Gastroesophageal sphincter (tissue), 4 donors: ENCODE results near the gene PTPRK. TPM values are rescaled to one million over a fixed set of nuclear protein-coding genes. Genes with fewer than 3 reads are reported as not detected.

Experiments used
- ATAC-seq: fragments of 150-250 bp; one replicate; pipeline ENCODE4 v1.9.1; 2016; ENCODE audit warnings: mild to moderate bottlenecking, moderate library complexity
- H3K27ac ChIP-seq, 4 donors: fragments of 200-600 bp; sonication (generic) in 3 of 4; 1 replicate in 3 of 4; 2 replicates in 1 of 4; pipeline ENCODE4 v1.5.1; 2016 to 2019
- H3K27me3 ChIP-seq: fragments of 200-600 bp; sonication (generic); one replicate; pipeline ENCODE4 v1.5.1; 2019
- H3K36me3 ChIP-seq, 2 donors: fragments of 200-600 bp; sonication (generic); one replicate each; pipeline ENCODE4 v1.5.1; 2019; ENCODE audit warnings: control low read depth in 1 of 2
- H3K4me1 ChIP-seq, 3 donors: fragments of 200-600 bp; sonication (generic); 1 replicate in 2 of 3; 2 replicates in 1 of 3; pipeline ENCODE4 v1.5.1; 2016 to 2019; ENCODE audit warnings: control low read depth in 2 of 3
- H3K4me3 ChIP-seq, 2 donors: fragments of 200-600 bp; sonication (generic); one replicate each; pipeline ENCODE4 v1.5.1; 2019; ENCODE audit warnings: mild to moderate bottlenecking in 1 of 2, moderate library complexity in 1 of 2
- H3K9me3 ChIP-seq, 3 donors: fragments of 200-600 bp; sonication (generic); one replicate each; pipeline ENCODE4 v1.5.1; 2017 to 2019; ENCODE audit warnings: control low read depth in 2 of 3
- EP300 ChIP-seq: sonication (generic); formaldehyde crosslinking; IDR thresholded peaks from one replicate; pipeline ENCODE4 v1.6.1; 2017; ENCODE audit warnings: antibody characterized with exemption, mild to moderate bottlenecking
- POLR2A ChIP-seq, 2 donors: fragments of 450-650 bp; IDR thresholded peaks; one replicate each; pipeline ENCODE4 v1.6.1; 2017; ENCODE audit warnings: antibody characterized with exemption in 2 of 2, mild to moderate bottlenecking in 2 of 2, moderate library complexity in 1 of 2
- POLR2AphosphoS5 ChIP-seq: sonication (generic); formaldehyde crosslinking; IDR thresholded peaks from one replicate; pipeline ENCODE4 v1.6.1; 2017; ENCODE audit warnings: antibody characterized with exemption
- WGBS, 2 donors: methylation state at CpG; one replicate each; pipeline ENCODE4 v1.1.5; 2018; ENCODE audit warnings: low coverage in 1 of 2; 5-methylcytosine and 5-hydroxymethylcytosine counted together
- total RNA-seq, 4 donors: library from RNA; depleted of rRNA; stranded (reverse); fragments of >200 nt; gene quantifications; one replicate each; pipeline ENCODE4 v1.1.0, GENCODE V29; 2016
- TF ChIP-seq, protein P1 (sequence below), 4 experiments: fragments of 200-600 bp in 2 of 4; fragments of 450-650 bp in 2 of 4; sonication (generic) in 1 of 4; IDR thresholded peaks; one replicate each; pipeline ENCODE4 v1.5.1; 2017 to 2019; ENCODE audit warnings: antibody characterized with exemption in 4 of 4, mild to moderate bottlenecking in 2 of 4, moderate library complexity in 2 of 4

PTPRK gene
- total RNA-seq, 4 donors from 2014 or later = 42.0 to 47.6 (median 45.8) TPM

DNA sequence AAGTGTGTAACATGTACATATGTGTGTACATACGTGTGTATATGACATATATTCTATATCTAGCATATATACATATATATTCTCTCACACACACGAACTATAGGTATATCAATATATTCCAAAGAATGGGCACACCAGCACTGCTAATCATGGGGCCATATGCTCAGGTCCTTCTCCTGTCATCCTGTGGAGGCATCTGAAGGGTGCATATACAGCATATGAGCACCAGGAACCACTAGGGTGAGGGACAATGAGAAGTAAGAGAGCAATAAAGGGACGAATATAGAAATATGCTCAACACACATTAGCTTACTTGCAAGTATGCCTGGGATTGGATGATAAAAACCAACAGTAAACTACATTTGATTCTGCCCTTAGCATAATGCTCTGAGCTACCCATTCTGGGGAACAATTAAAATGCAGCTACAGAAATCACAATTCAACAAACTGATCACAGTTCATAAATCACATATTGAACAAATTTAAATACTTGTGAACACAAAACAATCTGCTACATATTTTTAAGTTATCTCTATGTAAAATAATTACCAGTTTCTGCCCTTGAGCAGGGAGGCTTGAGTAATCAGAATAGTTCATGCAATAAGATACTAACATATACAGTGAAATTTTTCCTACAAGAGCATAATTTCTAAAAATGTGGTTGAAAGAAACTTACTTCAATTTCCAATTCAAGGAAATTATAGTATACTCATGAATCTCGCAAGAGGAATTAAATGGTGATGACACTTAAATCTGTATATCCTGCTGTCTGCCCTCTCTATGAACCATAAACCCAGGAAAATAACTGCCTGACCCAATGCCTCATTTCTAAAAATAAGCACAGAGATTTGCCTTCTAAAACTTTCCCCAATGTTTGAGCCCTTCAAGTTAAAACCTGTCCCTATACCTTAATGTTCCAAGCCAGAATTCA is 347.4 kb downstream of the PTPRK start:
- no peaks in the 10 kb centered on the region for H3K9me3 ChIP-seq
- WGBS, 2 donors = 50 to 65% methylated on average over 3 to 4 of the region's 4 CpGs
- ATAC-seq = no peak
- TF ChIP-seq, protein P1, sequence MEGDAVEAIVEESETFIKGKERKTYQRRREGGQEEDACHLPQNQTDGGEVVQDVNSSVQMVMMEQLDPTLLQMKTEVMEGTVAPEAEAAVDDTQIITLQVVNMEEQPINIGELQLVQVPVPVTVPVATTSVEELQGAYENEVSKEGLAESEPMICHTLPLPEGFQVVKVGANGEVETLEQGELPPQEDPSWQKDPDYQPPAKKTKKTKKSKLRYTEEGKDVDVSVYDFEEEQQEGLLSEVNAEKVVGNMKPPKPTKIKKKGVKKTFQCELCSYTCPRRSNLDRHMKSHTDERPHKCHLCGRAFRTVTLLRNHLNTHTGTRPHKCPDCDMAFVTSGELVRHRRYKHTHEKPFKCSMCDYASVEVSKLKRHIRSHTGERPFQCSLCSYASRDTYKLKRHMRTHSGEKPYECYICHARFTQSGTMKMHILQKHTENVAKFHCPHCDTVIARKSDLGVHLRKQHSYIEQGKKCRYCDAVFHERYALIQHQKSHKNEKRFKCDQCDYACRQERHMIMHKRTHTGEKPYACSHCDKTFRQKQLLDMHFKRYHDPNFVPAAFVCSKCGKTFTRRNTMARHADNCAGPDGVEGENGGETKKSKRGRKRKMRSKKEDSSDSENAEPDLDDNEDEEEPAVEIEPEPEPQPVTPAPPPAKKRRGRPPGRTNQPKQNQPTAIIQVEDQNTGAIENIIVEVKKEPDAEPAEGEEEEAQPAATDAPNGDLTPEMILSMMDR (IDR thresholded peaks at IDR 0.05) = no peak
- no peak for TF ChIP-seq POLR2A (IDR thresholded peaks at IDR 0.05)
- no peak for TF ChIP-seq POLR2AphosphoS5
- TF ChIP-seq EP300 = no peak
- H3K4me1 ChIP-seq = peaks cover 0 to 43% (median 0%) of the 10 kb centered on the region in 3 donors
- no peaks in the 10 kb centered on the region for H3K27me3 ChIP-seq
- no peak overlapping the region for H3K27ac ChIP-seq
- H3K4me3 ChIP-seq = no peak overlapping the region
- H3K36me3 ChIP-seq = no peaks in the 10 kb centered on the region

- TF ChIP-seq POLR2AphosphoS5 (no peak), EP300 (no peak), POLR2A (IDR thresholded peaks at IDR 0.05) (no peak)
- TF ChIP-seq, protein P1 (IDR thresholded peaks at IDR 0.05) = no peak
Measured at GRCh38 chr6:128172081-128172480, 348.3 kb downstream of the PTPRK start.

DNA sequence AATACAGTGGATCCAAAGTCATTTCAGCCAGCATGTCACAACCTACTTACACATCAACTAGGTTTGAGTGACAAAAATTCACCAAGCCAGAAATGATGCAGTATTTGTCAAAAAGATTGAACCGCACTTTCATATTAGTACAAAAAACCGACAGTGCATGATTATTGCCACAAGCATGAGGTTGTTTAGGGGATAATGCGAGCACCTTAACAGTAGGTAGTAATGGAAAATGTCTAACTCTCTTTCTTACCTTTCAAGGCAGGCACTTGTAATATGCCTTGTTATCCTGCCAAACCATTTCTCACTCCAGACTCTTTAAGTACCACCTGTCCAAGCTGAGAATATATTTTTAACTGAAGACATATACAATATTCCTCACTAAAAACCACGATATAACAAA is 349.2 kb downstream of the PTPRK start:
- Histone ChIP-seq H3K9me3 (no peaks in the 10 kb centered on the region), H3K27me3 (no peaks in the 10 kb centered on the region), H3K4me3 (no peak overlapping the region), H3K27ac (no peak overlapping the region), H3K36me3 (no peaks in the 10 kb centered on the region), H3K4me1 (peaks cover 0 to 60% (median 0%) of the 10 kb centered on the region in 3 donors)
- ATAC-seq = no peak
- TF ChIP-seq POLR2A (IDR thresholded peaks at IDR 0.05) (no peak), POLR2AphosphoS5 (no peak), EP300 (no peak)
- TF ChIP-seq, protein P1 (IDR thresholded peaks at IDR 0.05) = no peak
- 88 to 93% methylated on average over 4 of the region's 4 CpGs for WGBS, 2 donors

More at GRCh38 chr6:128172081-128172480, 348.3 kb downstream of the PTPRK start:
- no peaks in the 10 kb centered on the region for H3K36me3 ChIP-seq
- H3K9me3 ChIP-seq = no peaks in the 10 kb centered on the region
- no peak for ATAC-seq
- no peaks in the 10 kb centered on the region for H3K27me3 ChIP-seq
- no peak overlapping the region for H3K4me3 ChIP-seq
- H3K4me1 ChIP-seq = peaks cover 0 to 52% (median 0%) of the 10 kb centered on the region in 3 donors
- no peak overlapping the region for H3K27ac ChIP-seq

- WGBS, 2 donors = 96% methylated on average over 4 of the region's 4 CpGs
- ATAC-seq = no peak
- TF ChIP-seq POLR2AphosphoS5 (no peak), EP300 (no peak), POLR2A (IDR thresholded peaks at IDR 0.05) (no peak)
- TF ChIP-seq, protein P1 (IDR thresholded peaks at IDR 0.05) = no peak
Measured at GRCh38 chr6:128168244-128168643, 352.2 kb downstream of the PTPRK start.

DNA sequence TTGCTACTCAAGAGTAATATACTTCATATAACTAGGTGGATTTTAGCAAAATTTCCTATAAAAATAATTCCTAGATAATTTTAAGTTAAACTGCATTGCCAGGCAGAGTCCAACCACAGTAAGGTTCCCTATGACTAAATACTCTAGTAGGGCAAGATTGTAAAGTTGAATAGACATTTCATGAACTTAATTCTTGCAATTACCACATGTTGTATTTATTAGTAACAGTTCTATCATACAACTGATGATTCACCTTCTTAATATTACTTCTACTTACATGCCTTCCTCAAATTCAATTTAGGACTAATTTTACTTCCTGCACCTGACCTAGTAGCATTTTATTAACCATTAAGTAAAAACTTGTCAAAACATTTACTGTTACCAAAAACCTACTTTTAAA is 352.8 kb downstream of the PTPRK start:
- no peaks in the 10 kb centered on the region for H3K36me3 ChIP-seq

More at GRCh38 chr6:128168244-128168643, 352.2 kb downstream of the PTPRK start:
- Histone ChIP-seq H3K27ac (no peak overlapping the region), H3K4me1 (peaks cover 0 to 55% (median 0%) of the 10 kb centered on the region in 3 donors), H3K36me3 (no peaks in the 10 kb centered on the region), H3K9me3 (no peaks in the 10 kb centered on the region), H3K4me3 (no peak overlapping the region), H3K27me3 (no peaks in the 10 kb centered on the region)

More for the DNA sequence above, 352.8 kb downstream of the PTPRK start:
- peaks cover 0 to 48% (median 0%) of the 10 kb centered on the region in 3 donors for H3K4me1 ChIP-seq
- H3K27me3 ChIP-seq = no peaks in the 10 kb centered on the region
- no peak overlapping the region for H3K4me3 ChIP-seq
- H3K9me3 ChIP-seq = no peaks in the 10 kb centered on the region
- ATAC-seq = no peak
- no peak overlapping the region for H3K27ac ChIP-seq
- TF ChIP-seq, protein P1 (IDR thresholded peaks at IDR 0.05) = no peak
- TF ChIP-seq POLR2A (IDR thresholded peaks at IDR 0.05) (no peak), POLR2AphosphoS5 (no peak), EP300 (no peak)
